CD8-positive, alpha-beta memory T cell (primary cell): ENCODE measurements around the gene PAK1IP1. TPM values are rescaled to one million over a fixed set of nuclear protein-coding genes. Genes with fewer than 3 reads are reported as not detected.
"Not testable (repeated sequence)": the region's sequence is repeated elsewhere in the genome, so short reads cannot be mapped to it uniquely, and the experiment has no call there.

Experiments
- CTCF ChIA-PET: fragments of 350-600 bp; sonication (Branson Sonifier 250); formaldehyde crosslinking; loops from one replicate; lab custom pipeline; 2021; ENCODE audit warnings: antibody characterized with exemption; lab: Charles Lee
- POLR2A ChIA-PET: fragments of 350-600 bp; sonication (Branson Sonifier 250); formaldehyde crosslinking; loops from one replicate; lab custom pipeline; 2021; ENCODE audit warnings: antibody characterized with exemption; lab: Charles Lee
- DNase-seq, 5 donors: peaks; one replicate each; pipeline versions ENCODE4 v3.0.0 to v3.0.0-alpha.2; 2020 to 2022; ENCODE audit warnings: mixed read lengths in 1 of 5
- H3K27ac ChIP-seq: one replicate; pipeline ENCODE4 v1.7.0; 2013; ENCODE audit warnings: low read depth, mild to moderate bottlenecking, low read length, moderate library complexity
- H3K27me3 ChIP-seq: 2 replicates; pipeline ENCODE4 v1.7.0; 2013; ENCODE audit warnings: low read length, mild to moderate bottlenecking; ENCODE audit not compliant: insufficient read depth, poor library complexity, severe bottlenecking
- H3K36me3 ChIP-seq: 2 replicates; pipeline ENCODE4 v1.7.0; 2013; ENCODE audit warnings: mild to moderate bottlenecking, low read length, moderate library complexity; ENCODE audit not compliant: insufficient read depth
- H3K4me1 ChIP-seq: 2 replicates; pipeline ENCODE4 v1.7.0; 2013; ENCODE audit warnings: mild to moderate bottlenecking, low read length, moderate library complexity; ENCODE audit not compliant: insufficient read depth
- H3K4me3 ChIP-seq: 2 replicates; pipeline ENCODE4 v1.7.0; 2013; ENCODE audit warnings: mild to moderate bottlenecking, low read length
- H3K9me3 ChIP-seq: 2 replicates; pipeline ENCODE4 v1.7.0; 2013; ENCODE audit warnings: mild to moderate bottlenecking, low read length
- H3K27ac Mint-ChIP-seq, 8 donors: one replicate each; pipeline ENCODE4 v1.8.0; 2020 to 2021; ENCODE audit warnings: mixed read lengths in 8 of 8, mild to moderate bottlenecking in 6 of 8, inconsistent platforms in 3 of 8, moderate library complexity in 3 of 8
- H3K27me3 Mint-ChIP-seq, 2 donors: one replicate each; pipeline ENCODE4 v1.8.0; 2020 to 2021; ENCODE audit warnings: mixed read lengths in 2 of 2, mild to moderate bottlenecking in 1 of 2, moderate library complexity in 1 of 2
- H3K36me3 Mint-ChIP-seq, 3 donors: one replicate each; pipeline ENCODE4 v1.8.0; 2020 to 2021; ENCODE audit warnings: mixed read lengths in 3 of 3, inconsistent platforms in 1 of 3, mild to moderate bottlenecking in 1 of 3
- H3K4me1 Mint-ChIP-seq, 3 donors: one replicate each; pipeline ENCODE4 v1.8.0; 2020 to 2021; ENCODE audit warnings: mixed read lengths in 3 of 3, inconsistent platforms in 1 of 3, mild to moderate bottlenecking in 1 of 3
- H3K4me3 Mint-ChIP-seq, 7 donors: one replicate each; pipeline ENCODE4 v1.8.0; 2020 to 2021; ENCODE audit warnings: mixed read lengths in 7 of 7, mild to moderate bottlenecking in 6 of 7, moderate library complexity in 4 of 7, inconsistent platforms in 2 of 7
- H3K9me3 Mint-ChIP-seq, 5 donors: one replicate each; pipeline ENCODE4 v1.8.0; 2020 to 2022; ENCODE audit warnings: mixed read lengths in 5 of 5, mild to moderate bottlenecking in 3 of 5, moderate library complexity in 2 of 5, inconsistent platforms in 1 of 5
- polyA plus RNA-seq: library from polyadenylated mRNA; unstranded; fragments of 300-500 nt; fragmentation: Illumina TruSeq; gene quantifications from one replicate; pipeline ENCODE4 v1.2.3, GENCODE V29; 2021
- total RNA-seq, 2 experiments: library from RNA; stranded (reverse); gene quantifications; one replicate each; pipeline ENCODE4 v1.2.3, GENCODE V29; 2021

PAK1IP1 gene
- total RNA-seq, result 10 to 100 TPM; 57.1 to 58.0 TPM
- polyA plus RNA-seq, result 18.8 TPM

GRCh38 chr6:10694302-10695085 lies at the start of gene PAK1IP1, which contains the start of gene C6orf52:
PAK1IP1 (plus strand) TSS chr6:10694972; CDS start chr6:10694986, 14 bp downstream.
C6orf52 (minus strand) TSS chr6:10694616; CDS start chr6:10687550, 7,066 bp downstream.
- Mint-ChIP-seq H3K36me3 (peaks cover 0 to 31% (median 7%) of the 10 kb centered on the region in 3 donors), H3K9me3 (peaks cover 0 to 4% (median 0%) of the 10 kb centered on the region in 5 donors), H3K4me3 (peak within 1 kb of the TSS; percentile 94 to 99 (median 97)), H3K27me3 (peaks cover 0 to 4% of the 10 kb centered on the region in 2 donors), H3K27ac (peak within 1 kb of the TSS; percentile 100), H3K4me1 (peaks cover 35 to 48% (median 46%) of the 10 kb centered on the region in 3 donors)
- peaks cover 26% of the 10 kb centered on the region for H3K4me1 ChIP-seq
- peak within 1 kb of the TSS; percentile 98 for H3K4me3 ChIP-seq
- DNase-seq, result peak; percentile 89 to 96 (median 95)
- POLR2A ChIA-PET, result interaction anchor here (0.6 to 1.6 kb wide), 10 partner anchors 12 to 1017 kb away, joined by 3 to 26 read pairs (median 4); partner anchors contain the start of genes TMEM14B and TMEM14C
- CTCF ChIA-PET, result interaction anchor here (0.7 to 3.3 kb wide), 14 partner anchors 11 to 206 kb away, joined by 3 to 19 read pairs (median 3); partner anchors contain the start of genes TMEM14B and TMEM14C
- H3K36me3 ChIP-seq, result peaks cover 10% of the 10 kb centered on the region
- H3K27ac ChIP-seq, result peak within 1 kb of the TSS; percentile 99
- H3K27me3 ChIP-seq, result no peaks in the 10 kb centered on the region
- H3K9me3 ChIP-seq, result no peaks in the 10 kb centered on the region

GRCh38 chr6:10655508-10656055 lies 39.2 kb upstream of the PAK1IP1 start:
- Mint-ChIP-seq H3K27ac (peak overlapping the region in 3 of 8 donors; percentile 29 to 45 (median 36)), H3K4me3 (peak overlapping the region in 6 of 7 donors; percentile 4 to 70 (median 30)), H3K27me3 (peaks cover 10 to 41% of the 10 kb centered on the region in 2 donors), H3K4me1 (peaks cover 8 to 12% (median 11%) of the 10 kb centered on the region in 3 donors), H3K9me3 (peaks cover 0 to 2% (median 0%) of the 10 kb centered on the region in 5 donors), H3K36me3 (no peaks in the 10 kb centered on the region)
- ChIA-PET CTCF (no interaction called here), POLR2A (no interaction called here)
- H3K4me1 ChIP-seq, result no peaks in the 10 kb centered on the region
- H3K9me3 ChIP-seq, result no peaks in the 10 kb centered on the region
- no peak overlapping the region for H3K27ac ChIP-seq
- peak in 2 of 5 donors; percentile 8 to 13 for DNase-seq
- no peaks in the 10 kb centered on the region for H3K27me3 ChIP-seq
- H3K4me3 ChIP-seq, result no peak overlapping the region
- H3K36me3 ChIP-seq, result no peaks in the 10 kb centered on the region

- no peak overlapping the region for H3K27ac Mint-ChIP-seq
- Histone ChIP-seq H3K4me3 (no peak overlapping the region), H3K4me1 (no peaks in the 10 kb centered on the region)
These were observed 35.7 kb upstream of the PAK1IP1 start for GRCh38 chr6:10658910-10659698.

GRCh38 chr6:10659699-10660348 lies 34.9 kb upstream of the PAK1IP1 start:
- Mint-ChIP-seq H3K9me3 (peaks cover 0 to 2% (median 0%) of the 10 kb centered on the region in 5 donors), H3K27me3 (peaks cover 2 to 19% of the 10 kb centered on the region in 2 donors), H3K27ac (no peak overlapping the region), H3K36me3 (no peaks in the 10 kb centered on the region), H3K4me3 (peak overlapping the region in 6 of 7 donors; percentile 45 to 74 (median 67)), H3K4me1 (peaks cover 8 to 12% (median 11%) of the 10 kb centered on the region in 3 donors)
- Histone ChIP-seq H3K27me3 (no peaks in the 10 kb centered on the region), H3K4me3 (no peak overlapping the region), H3K9me3 (no peaks in the 10 kb centered on the region), H3K36me3 (no peaks in the 10 kb centered on the region), H3K4me1 (no peaks in the 10 kb centered on the region), H3K27ac (no peak overlapping the region)
- CTCF ChIA-PET, result no interaction called here
- DNase-seq, result no peak
- POLR2A ChIA-PET, result no interaction called here

More at GRCh38 chr6:10658910-10659698, 35.7 kb upstream of the PAK1IP1 start:
- Histone ChIP-seq H3K9me3 (no peaks in the 10 kb centered on the region), H3K36me3 (no peaks in the 10 kb centered on the region), H3K27me3 (no peaks in the 10 kb centered on the region), H3K27ac (no peak overlapping the region)
- Mint-ChIP-seq H3K9me3 (no peaks in the 10 kb centered on the region), H3K36me3 (no peaks in the 10 kb centered on the region), H3K4me1 (peaks cover 8 to 12% (median 11%) of the 10 kb centered on the region in 3 donors), H3K27me3 (peaks cover 2 to 19% of the 10 kb centered on the region in 2 donors), H3K4me3 (peak overlapping the region; percentile 28 to 84 (median 68))
- no peak for DNase-seq
- ChIA-PET CTCF (no interaction called here), POLR2A (no interaction called here)

- Mint-ChIP-seq H3K4me3 (peak overlapping the region; percentile 45 to 74 (median 64)), H3K27ac (peak overlapping the region in 1 of 8 donors; percentile 40), H3K27me3 (peaks cover 2 to 13% of the 10 kb centered on the region in 2 donors)
- H3K36me3 Mint-ChIP-seq, H3K36me3 ChIP-seq, CTCF ChIA-PET, H3K27me3 ChIP-seq, H3K27ac ChIP-seq, H3K4me1 ChIP-seq, POLR2A ChIA-PET, H3K4me3 ChIP-seq, H3K9me3 ChIP-seq, H3K4me1 Mint-ChIP-seq, H3K9me3 Mint-ChIP-seq, DNase-seq: not testable (repeated sequence)
These were observed 34.2 kb upstream of the PAK1IP1 start for GRCh38 chr6:10660431-10661191.

- no peak for DNase-seq
- no peak overlapping the region for H3K27ac ChIP-seq
- no peak overlapping the region for H3K4me3 Mint-ChIP-seq
- peaks cover 6 to 23% of the 10 kb centered on the region in 2 donors for H3K27me3 Mint-ChIP-seq
- CTCF ChIA-PET, result interaction anchor here (1.5 kb wide), 1 partner anchor 17 kb away, joined by 3 read pairs; no protein-coding TSS in a partner anchor
- no peaks in the 10 kb centered on the region for H3K4me1 ChIP-seq
- POLR2A ChIA-PET, result no interaction called here
- H3K9me3 ChIP-seq, result no peaks in the 10 kb centered on the region
- no peaks in the 10 kb centered on the region for H3K36me3 ChIP-seq
- H3K9me3 Mint-ChIP-seq, result peaks cover 0 to 6% (median 3%) of the 10 kb centered on the region in 5 donors
- peaks cover 0 to 1% (median 0%) of the 10 kb centered on the region in 3 donors for H3K36me3 Mint-ChIP-seq
- H3K4me3 ChIP-seq, result no peak overlapping the region
- no peaks in the 10 kb centered on the region for H3K4me1 Mint-ChIP-seq
- no peak overlapping the region for H3K27ac Mint-ChIP-seq
- no peaks in the 10 kb centered on the region for H3K27me3 ChIP-seq
These were observed 32.6 kb upstream of the PAK1IP1 start for GRCh38 chr6:10662207-10662606.

GRCh38 chr6:10662742-10663141 lies 32.0 kb upstream of the PAK1IP1 start:
- CTCF ChIA-PET, result interaction anchor here (1.5 kb wide), 1 partner anchor 18 kb away, joined by 3 read pairs; no protein-coding TSS in a partner anchor
- peaks cover 0 to 1% (median 0%) of the 10 kb centered on the region in 3 donors for H3K36me3 Mint-ChIP-seq
- no peak overlapping the region for H3K4me3 ChIP-seq
- no peaks in the 10 kb centered on the region for H3K9me3 ChIP-seq
- H3K27me3 ChIP-seq, result no peaks in the 10 kb centered on the region
- peaks cover 6 to 27% of the 10 kb centered on the region in 2 donors for H3K27me3 Mint-ChIP-seq
- POLR2A ChIA-PET, result no interaction called here
- no peak overlapping the region for H3K4me3 Mint-ChIP-seq
- no peak overlapping the region for H3K27ac ChIP-seq
- H3K27ac Mint-ChIP-seq, result no peak overlapping the region
- H3K4me1 Mint-ChIP-seq, result no peaks in the 10 kb centered on the region
- no peak for DNase-seq
- no peaks in the 10 kb centered on the region for H3K36me3 ChIP-seq
- H3K4me1 ChIP-seq, result no peaks in the 10 kb centered on the region
- peaks cover 0 to 6% (median 3%) of the 10 kb centered on the region in 5 donors for H3K9me3 Mint-ChIP-seq
